Endothelial cell of umbilical vein (primary cell): ENCODE measurements around the gene MTCL1.

Source experiments
- EZH2 ChIP-seq: IDR thresholded peaks from 2 replicates; pipeline ENCODE4 v1.6.1; 2012; ENCODE audit warnings: borderline replicate concordance, low read depth, mild to moderate bottlenecking, moderate library complexity, low read length, inconsistent platforms; ENCODE audit not compliant: severe bottlenecking
- FOS ChIP-seq: IDR thresholded peaks from 2 replicates; pipeline ENCODE4 v1.6.1; 2011; ENCODE audit warnings: mild to moderate bottlenecking, low read length, moderate library complexity, borderline replicate concordance; ENCODE audit not compliant: insufficient read depth
- GATA2 ChIP-seq: IDR thresholded peaks from 2 replicates; pipeline ENCODE4 v1.7.0; 2011; ENCODE audit warnings: low read depth, mild to moderate bottlenecking, moderate library complexity, mixed read lengths, low read length; ENCODE audit not compliant: insufficient read length, insufficient read depth
- JUN ChIP-seq: IDR thresholded peaks from 2 replicates; pipeline ENCODE4 v1.6.1; 2011; ENCODE audit warnings: borderline replicate concordance, low read depth; ENCODE audit not compliant: insufficient read length, insufficient read depth
- MYC ChIP-seq: IDR thresholded peaks from one replicate; pipeline ENCODE4 v1.6.1; 2011; ENCODE audit warnings: mild to moderate bottlenecking, low read depth, low read length
- POLR2A ChIP-seq: IDR thresholded peaks from 2 replicates; pipeline ENCODE4 v1.6.1; 2012; ENCODE audit warnings: low read depth, mild to moderate bottlenecking, control low read depth, low read length
- POLR2AphosphoS5 ChIP-seq: IDR thresholded peaks from 2 replicates; pipeline ENCODE4 v1.6.1; 2012; ENCODE audit warnings: low read depth, mild to moderate bottlenecking, control low read depth, low read length, moderate library complexity; ENCODE audit not compliant: insufficient read depth
- TF ChIP-seq, protein P1 (sequence below), 2 donors: IDR thresholded peaks; 1 replicate in 1 of 2; 2 replicates in 1 of 2; pipeline ENCODE4 v1.5.1; 2011; ENCODE audit warnings: low read length in 2 of 2, mild to moderate bottlenecking in 2 of 2, moderate library complexity in 2 of 2, control low read depth in 1 of 2, inconsistent platforms in 1 of 2, low read depth in 1 of 2; ENCODE audit not compliant: insufficient read depth in 1 of 2; ENCODE audit errors: extremely low read depth in 1 of 2
- TF ChIP-seq, protein P2 (sequence below): IDR thresholded peaks from 2 replicates; pipeline ENCODE4 v1.6.1; 2011; ENCODE audit not compliant: insufficient read depth, insufficient read length

DNA sequence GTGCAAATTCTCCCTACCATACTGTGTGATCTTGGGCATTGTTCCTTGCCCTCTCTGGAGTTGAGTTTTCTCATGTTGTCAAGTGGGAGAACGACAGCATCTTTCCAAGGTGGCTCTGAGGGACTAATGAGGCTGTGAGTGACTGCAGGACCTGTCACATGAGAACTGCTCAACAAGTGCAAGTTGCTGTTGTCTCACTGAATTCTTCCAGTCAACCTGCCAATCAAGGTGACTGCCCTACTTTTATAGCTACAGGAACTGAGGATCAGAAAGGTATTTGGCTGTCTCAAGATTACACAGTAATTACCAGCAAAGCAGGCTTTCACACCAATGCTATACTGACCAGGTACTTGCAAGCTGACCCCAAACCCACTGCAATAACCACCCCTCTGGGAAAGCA lies 137.6 kb downstream of the MTCL1 start:
- TF ChIP-seq, protein P1, sequence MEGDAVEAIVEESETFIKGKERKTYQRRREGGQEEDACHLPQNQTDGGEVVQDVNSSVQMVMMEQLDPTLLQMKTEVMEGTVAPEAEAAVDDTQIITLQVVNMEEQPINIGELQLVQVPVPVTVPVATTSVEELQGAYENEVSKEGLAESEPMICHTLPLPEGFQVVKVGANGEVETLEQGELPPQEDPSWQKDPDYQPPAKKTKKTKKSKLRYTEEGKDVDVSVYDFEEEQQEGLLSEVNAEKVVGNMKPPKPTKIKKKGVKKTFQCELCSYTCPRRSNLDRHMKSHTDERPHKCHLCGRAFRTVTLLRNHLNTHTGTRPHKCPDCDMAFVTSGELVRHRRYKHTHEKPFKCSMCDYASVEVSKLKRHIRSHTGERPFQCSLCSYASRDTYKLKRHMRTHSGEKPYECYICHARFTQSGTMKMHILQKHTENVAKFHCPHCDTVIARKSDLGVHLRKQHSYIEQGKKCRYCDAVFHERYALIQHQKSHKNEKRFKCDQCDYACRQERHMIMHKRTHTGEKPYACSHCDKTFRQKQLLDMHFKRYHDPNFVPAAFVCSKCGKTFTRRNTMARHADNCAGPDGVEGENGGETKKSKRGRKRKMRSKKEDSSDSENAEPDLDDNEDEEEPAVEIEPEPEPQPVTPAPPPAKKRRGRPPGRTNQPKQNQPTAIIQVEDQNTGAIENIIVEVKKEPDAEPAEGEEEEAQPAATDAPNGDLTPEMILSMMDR (IDR thresholded peaks at IDR 0.05; ENCODE audit: extremely low read depth in 1 of 2, insufficient read depth in 1 of 2, low read depth in 1 of 2, low read length in 2 of 2), result no peak
- TF ChIP-seq POLR2AphosphoS5 (no peak), POLR2A (no peak), EZH2 (no peak), GATA2 (no peak), JUN (no peak), FOS (no peak), MYC (no peak)
- TF ChIP-seq, protein P2, sequence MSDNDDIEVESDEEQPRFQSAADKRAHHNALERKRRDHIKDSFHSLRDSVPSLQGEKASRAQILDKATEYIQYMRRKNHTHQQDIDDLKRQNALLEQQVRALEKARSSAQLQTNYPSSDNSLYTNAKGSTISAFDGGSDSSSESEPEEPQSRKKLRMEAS, result no peak
